Activated CD8-positive, alpha-beta memory T cell treated with anti-CD3 and anti-CD28 coated beads for 36 hours (primary cell): ENCODE results near the gene TMEM222. TPM values are rescaled to one million over a fixed set of nuclear protein-coding genes. Genes with fewer than 3 reads are reported as not detected.

ENCODE experiments used
- CTCF ChIA-PET: fragments of 350-600 bp; sonication (Branson Sonifier 250); formaldehyde crosslinking; loops from one replicate; lab custom pipeline; 2021; ENCODE audit warnings: antibody characterized with exemption; lab: Charles Lee
- POLR2A ChIA-PET: fragments of 350-600 bp; sonication (Branson Sonifier 250); formaldehyde crosslinking; loops from one replicate; lab custom pipeline; 2021; ENCODE audit warnings: antibody characterized with exemption; lab: Charles Lee
- total RNA-seq, 2 experiments: library from RNA; stranded (reverse); gene quantifications; one replicate each; pipeline ENCODE4 v1.2.3, GENCODE V29; 2021

TMEM222 gene
- total RNA-seq, 2 experiments from 2014 or later: 45.5 to 47.3 TPM

GRCh38 chr1:27331922-27332321 lies 10.0 kb downstream of the TMEM222 start:
- POLR2A ChIA-PET: interaction anchor here (0.6 to 1.7 kb wide), 2 partner anchors 8 to 1895 kb away, joined by 3 read pairs; no protein-coding TSS in a partner anchor

GRCh38 chr1:27332536-27333281 lies 10.7 kb downstream of the TMEM222 start:
- ChIA-PET CTCF (interaction anchor here (0.6 to 2.9 kb wide), 27 partner anchors 9 to 274 kb away, joined by 3 to 20 read pairs (median 4); partner anchors contain the start of genes CD164L2, FCN3, MAP3K6 and SYTL1), POLR2A (interaction anchor here (0.8 to 1.7 kb wide), 3 partner anchors 9 to 31 kb away, joined by 3 read pairs; no protein-coding TSS in a partner anchor)

More at GRCh38 chr1:27331922-27332321, 10.0 kb downstream of the TMEM222 start:
- CTCF ChIA-PET: interaction anchor here (1.0 to 2.9 kb wide), 17 partner anchors 9 to 275 kb away, joined by 3 to 20 read pairs (median 9); partner anchors contain the start of genes CD164L2, MAP3K6, SYTL1 and TMEM222

GRCh38 chr1:27333717-27334279 lies 11.8 kb downstream of the TMEM222 start:
- POLR2A ChIA-PET: interaction anchor here (0.8 to 1.7 kb wide), 2 partner anchors 9 to 10 kb away, joined by 3 read pairs; no protein-coding TSS in a partner anchor
- CTCF ChIA-PET: interaction anchor here (0.9 to 2.9 kb wide), 14 partner anchors 8 to 231 kb away, joined by 3 to 20 read pairs (median 7); partner anchors contain the start of genes CD164L2, MAP3K6 and SYTL1

GRCh38 chr1:27335506-27336422 lies 13.8 kb downstream of the TMEM222 start:
- ChIA-PET CTCF (interaction anchor here (1.1 to 2.0 kb wide), 4 partner anchors 22 to 60 kb away, joined by 3 to 11 read pairs (median 4); no protein-coding TSS in a partner anchor), POLR2A (no interaction called here)

GRCh38 chr1:27336756-27337155 lies 14.8 kb downstream of the TMEM222 start:
- CTCF ChIA-PET: interaction anchor here (1.1 to 2.0 kb wide), 3 partner anchors 21 to 59 kb away, joined by 3 to 11 read pairs (median 4); no protein-coding TSS in a partner anchor
- POLR2A ChIA-PET: no interaction called here

- CTCF ChIA-PET: interaction anchor here (0.5 to 1.6 kb wide), 5 partner anchors 18 to 86 kb away, joined by 3 to 4 read pairs (median 3); partner anchors contain the start of gene MAP3K6
- POLR2A ChIA-PET: interaction anchor here (0.7 to 1.1 kb wide), 2 partner anchors 16 to 37 kb away, joined by 3 read pairs; no protein-coding TSS in a partner anchor
Measured at GRCh38 chr1:27338751-27339150, 16.8 kb downstream of the TMEM222 start.

- ChIA-PET CTCF (interaction anchor here (1.2 to 1.6 kb wide), 3 partner anchors 18 to 41 kb away, joined by 3 to 4 read pairs (median 3); partner anchors contain the start of gene MAP3K6), POLR2A (interaction anchor here (1.1 kb wide), 1 partner anchor 16 kb away, joined by 3 read pairs; no protein-coding TSS in a partner anchor)
Measured at GRCh38 chr1:27339213-27339612, 17.2 kb downstream of the TMEM222 start.

GRCh38 chr1:27341525-27342252 lies 19.7 kb downstream of the TMEM222 start, which contains the start of gene SYTL1:
Gene SYTL1, plus strand, starts transcription at chr1:27342022. Its CDS starts 3,313 bp downstream, at chr1:27345335.
- POLR2A ChIA-PET: interaction anchor here (0.8 to 2.3 kb wide), 4 partner anchors 12 to 24 kb away, joined by 3 to 10 read pairs (median 4); partner anchors contain the start of gene TMEM222
- CTCF ChIA-PET: interaction anchor here (0.6 to 3.4 kb wide), 7 partner anchors 8 to 157 kb away, joined by 3 to 32 read pairs (median 5); partner anchors contain the start of gene MAP3K6

GRCh38 chr1:27342391-27342777 lies 20.4 kb downstream of the TMEM222 start:
- POLR2A ChIA-PET: interaction anchor here (0.7 to 2.3 kb wide), 5 partner anchors 9 to 23 kb away, joined by 3 to 10 read pairs (median 4); partner anchors contain the start of gene TMEM222

GRCh38 chr1:27342778-27343638 lies 21.0 kb downstream of the TMEM222 start:
- ChIA-PET POLR2A (interaction anchor here (0.7 to 2.3 kb wide), 3 partner anchors 10 to 22 kb away, joined by 3 to 10 read pairs (median 3); no protein-coding TSS in a partner anchor), CTCF (interaction anchor here (0.6 to 3.4 kb wide), 10 partner anchors 10 to 198 kb away, joined by 3 to 32 read pairs (median 4); partner anchors contain the start of genes GPR3 and MAP3K6)

More at GRCh38 chr1:27342391-27342777, 20.4 kb downstream of the TMEM222 start:
- CTCF ChIA-PET: interaction anchor here (1.1 to 3.4 kb wide), 6 partner anchors 9 to 49 kb away, joined by 3 to 32 read pairs (median 8); partner anchors contain the start of gene MAP3K6

GRCh38 chr1:27343639-27344025 lies 21.7 kb downstream of the TMEM222 start:
- CTCF ChIA-PET: interaction anchor here (0.6 to 3.4 kb wide), 7 partner anchors 10 to 297 kb away, joined by 3 to 32 read pairs (median 3); partner anchors contain the start of gene GPR3
- POLR2A ChIA-PET: interaction anchor here (1.0 to 2.3 kb wide), 2 partner anchors 13 to 29 kb away, joined by 6 to 10 read pairs; no protein-coding TSS in a partner anchor

GRCh38 chr1:27345272-27345671 lies 23.3 kb downstream of the TMEM222 start:
- POLR2A ChIA-PET: interaction anchor here (1.2 kb wide), 1 partner anchor 22 kb away, joined by 3 read pairs; no protein-coding TSS in a partner anchor
- CTCF ChIA-PET: interaction anchor here (0.7 to 1.6 kb wide), 7 partner anchors 9 to 212 kb away, joined by 3 to 7 read pairs (median 4); no protein-coding TSS in a partner anchor

GRCh38 chr1:27346357-27346756 lies 24.4 kb downstream of the TMEM222 start:
- ChIA-PET CTCF (interaction anchor here (0.8 to 1.6 kb wide), 3 partner anchors 19 to 46 kb away, joined by 3 to 4 read pairs (median 3); no protein-coding TSS in a partner anchor), POLR2A (interaction anchor here (1.2 kb wide), 1 partner anchor 23 kb away, joined by 3 read pairs; no protein-coding TSS in a partner anchor)

GRCh38 chr1:27346991-27347624 lies 25.1 kb downstream of the TMEM222 start:
- CTCF ChIA-PET: interaction anchor here (0.6 to 1.4 kb wide), 3 partner anchors 10 to 20 kb away, joined by 3 read pairs; no protein-coding TSS in a partner anchor
- POLR2A ChIA-PET: no interaction called here
